ENCODE results near the gene TCF12. TPM values are rescaled to one million over a fixed set of nuclear protein-coding genes. Genes with fewer than 3 reads are reported as not detected.

Gene TCF12
- total RNA-seq, 1 experiment from 2014 or later: 76.7 TPM

GRCh38 chr15:57326196-57326595 is 407.8 kb downstream of the TCF12 start:
- H3K4me1 Mint-ChIP-seq: peaks cover 19 to 48% of the 10 kb centered on the region in 2 experiments
- H2BK12ac ChIP-seq (ENCODE audit: insufficient read length, low read depth, low read length): no peak overlapping the region
- H3K18ac ChIP-seq (ENCODE audit: insufficient read length, low read depth, low read length): no peak overlapping the region
- DNase-seq: no peak
- H4K5ac ChIP-seq (ENCODE audit: insufficient read length, low read depth, low read length): no peak overlapping the region
- H3K23ac ChIP-seq (ENCODE audit: insufficient read length, low read depth, low read length): no peak overlapping the region
- H2AFZ ChIP-seq (ENCODE audit: low read length): no peak overlapping the region
- H3K14ac ChIP-seq (ENCODE audit: insufficient read depth, low read length): no peak overlapping the region
- no peaks in the 10 kb centered on the region for H4K20me1 ChIP-seq (ENCODE audit: control insufficient read depth, insufficient read depth, insufficient read length)
- H2BK5ac ChIP-seq (ENCODE audit: insufficient read length, low read length): no peak overlapping the region
- H4K91ac ChIP-seq (ENCODE audit: insufficient read length, low read depth, low read length): no peak overlapping the region
- H2BK15ac ChIP-seq (ENCODE audit: low read depth, low read length): no peak overlapping the region
- peak overlapping the region in 2 of 3 experiments; percentile 15 to 90; a peak in 2 of 7 replicates for H3K27ac Mint-ChIP-seq
- H3K4ac ChIP-seq (ENCODE audit: low read depth, low read length): no peak overlapping the region
- TF ChIP-seq CTCF (conservative IDR thresholded peaks at IDR 0.05): no peak
- H3K27me3 Mint-ChIP-seq (ENCODE audit: low read depth): no peaks in the 10 kb centered on the region
- H2AK5ac ChIP-seq (ENCODE audit: insufficient read length, low read length): no peak overlapping the region
- H3K9me3 Mint-ChIP-seq: no peaks in the 10 kb centered on the region
- no peak overlapping the region for H3K27ac ChIP-seq (ENCODE audit: insufficient read length, low read depth, low read length)
- no peak overlapping the region for H3K56ac ChIP-seq (ENCODE audit: insufficient read length, low read depth, low read length)
- H4K8ac ChIP-seq (replicated peaks; ENCODE audit: insufficient read length, low read depth, low read length): no peak overlapping the region
- H3K23me2 ChIP-seq (ENCODE audit: insufficient read length, low read depth, low read length, poor library complexity, severe bottlenecking): no peaks in the 10 kb centered on the region
- H3K4me3 Mint-ChIP-seq: no peak overlapping the region
- WGBS (ENCODE audit: extremely low coverage, insufficient read length, low lambda C conversion rate): no CpG with 5 or more reads among the region's 23 CpGs
- H3K9ac ChIP-seq (ENCODE audit: extremely low read depth, insufficient read length, low read length): no peak overlapping the region
- H2BK120ac ChIP-seq (ENCODE audit: low read depth, low read length, poor library complexity, severe bottlenecking): no peak overlapping the region
- no peaks in the 10 kb centered on the region for H3K27me3 ChIP-seq (ENCODE audit: insufficient read depth, low read length)
- H3K79me1 ChIP-seq (ENCODE audit: insufficient read depth, low read depth, low read length, poor library complexity, severe bottlenecking): no peaks in the 10 kb centered on the region
- H3K4me2 ChIP-seq (ENCODE audit: insufficient read depth, insufficient read length, low read length): no peak overlapping the region
- no peaks in the 10 kb centered on the region for H3K36me3 Mint-ChIP-seq (ENCODE audit: insufficient read depth in 1 of 3, low read depth in 3 of 3)
- H3K9me3 ChIP-seq (ENCODE audit: control insufficient read depth, low read depth, low read length): no peaks in the 10 kb centered on the region
- H3K79me2 ChIP-seq (ENCODE audit: insufficient read depth, low read length): no peaks in the 10 kb centered on the region
- H3T11ph ChIP-seq (ENCODE audit: low read length): no peak overlapping the region
- H3K4me1 ChIP-seq (ENCODE audit: insufficient read depth, low read length): peaks cover 3% of the 10 kb centered on the region; the same call in 1 of the 2 replicates
- no peak overlapping the region for H2BK20ac ChIP-seq (ENCODE audit: low read depth, low read length, poor library complexity, severe bottlenecking)

Measured in H9 (cell line).